HUES64 (cell line): ENCODE data around the gene STAU1.

Experiments
- H3K27ac ChIP-seq: 2 replicates; pipeline ENCODE4 v1.7.0; 2013; ENCODE audit warnings: low read depth, low read length, inconsistent platforms
- H3K27me3 ChIP-seq: 2 replicates; pipeline ENCODE4 v1.6.1; 2013; ENCODE audit warnings: mild to moderate bottlenecking, low read length; ENCODE audit not compliant: insufficient read depth
- H3K36me3 ChIP-seq: 2 replicates; pipeline ENCODE4 v1.6.1; 2013; ENCODE audit warnings: mild to moderate bottlenecking, low read length; ENCODE audit not compliant: insufficient read depth
- H3K4me1 ChIP-seq: 2 replicates; pipeline ENCODE4 v1.6.1; 2013; ENCODE audit warnings: mild to moderate bottlenecking, low read length, moderate library complexity; ENCODE audit not compliant: insufficient read depth
- H3K4me3 ChIP-seq: 2 replicates; pipeline ENCODE4 v1.5.1; 2013; ENCODE audit warnings: mild to moderate bottlenecking, low read length, moderate library complexity
- H3K9ac ChIP-seq: 2 replicates; pipeline ENCODE4 v1.6.1; 2013; ENCODE audit warnings: mild to moderate bottlenecking, low read depth, low read length
- H3K9me3 ChIP-seq: 2 replicates; pipeline ENCODE4 v1.6.1; 2013; ENCODE audit warnings: low read depth, low read length; ENCODE audit not compliant: insufficient read depth
- WGBS: fragments of 150-250, 120-280 bp; methylation state at CpG from one replicate; pipeline ENCODE4 v1.1.7; 2013; ENCODE audit warnings: missing lambda C conversion rate; 5-methylcytosine and 5-hydroxymethylcytosine counted together

Gene STAU1

DNA sequence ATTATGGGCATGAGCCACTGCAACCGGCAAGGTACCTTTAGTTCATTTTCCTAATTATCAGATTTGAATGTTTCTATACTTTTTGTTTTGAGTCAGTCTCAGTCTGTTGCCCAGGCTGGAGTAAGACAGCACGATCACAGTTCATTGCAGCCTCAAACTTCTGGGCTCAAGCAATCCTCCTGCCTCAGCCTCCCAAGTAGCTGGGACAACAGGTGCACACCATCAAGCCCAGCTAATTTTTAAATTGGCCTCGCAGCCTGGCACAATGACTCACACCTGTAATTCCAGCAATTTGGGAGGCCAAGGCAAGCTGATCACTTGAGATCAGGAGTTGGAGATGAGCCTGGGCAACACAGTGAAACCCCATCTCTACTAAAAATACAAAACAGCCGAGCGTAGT, 24.4 kb downstream of the STAU1 start:
- H3K4me1 ChIP-seq, result peaks cover 4% of the 10 kb centered on the region; the same call in 1 of the 2 replicates
- no peak overlapping the region for H3K4me3 ChIP-seq
- H3K27me3 ChIP-seq, result no peaks in the 10 kb centered on the region
- 95% methylated on average over 5 of the region's 5 CpGs for WGBS
- H3K9me3 ChIP-seq, result no peaks in the 10 kb centered on the region
- peaks cover 37% of the 10 kb centered on the region for H3K36me3 ChIP-seq
- H3K27ac ChIP-seq, result no peak overlapping the region
- H3K9ac ChIP-seq, result no peak overlapping the region

DNA sequence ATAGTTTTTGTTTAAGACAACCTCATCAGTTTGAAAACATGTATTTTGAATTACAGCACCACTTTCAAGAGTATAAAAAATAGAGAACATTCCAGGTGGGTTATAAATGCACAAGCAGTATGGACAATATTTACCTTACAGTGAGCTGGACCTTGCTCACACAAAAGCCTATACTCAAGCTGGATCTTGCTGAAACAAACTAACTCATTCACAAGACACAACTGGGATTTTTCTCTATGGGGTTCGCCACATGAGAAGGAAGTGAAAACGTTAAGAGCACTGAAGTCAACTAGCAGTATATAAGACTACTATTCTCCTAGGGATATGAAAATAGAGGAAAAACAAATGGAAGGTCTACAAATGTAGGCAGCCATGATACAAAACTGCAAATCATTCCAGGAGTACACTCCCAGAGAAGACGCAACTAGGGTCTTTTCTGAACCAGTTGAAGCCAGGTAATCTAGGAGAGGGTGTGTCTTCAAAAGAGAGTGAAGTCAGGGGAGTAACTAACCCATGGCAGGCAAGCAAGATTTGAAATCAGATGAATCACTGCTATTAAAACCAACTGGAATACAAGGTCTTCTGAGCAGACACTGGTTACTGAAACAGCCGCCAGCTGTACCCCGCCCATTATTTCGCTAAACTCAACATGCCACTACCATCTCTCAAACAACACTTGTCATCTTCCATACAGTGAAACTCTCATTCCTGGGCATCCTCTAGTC, 26.5 kb downstream of the STAU1 start:
- Histone ChIP-seq H3K27ac (no peak overlapping the region), H3K4me3 (no peak overlapping the region), H3K27me3 (no peaks in the 10 kb centered on the region), H3K36me3 (peaks cover 37% of the 10 kb centered on the region), H3K4me1 (no peaks in the 10 kb centered on the region), H3K9ac (no peak overlapping the region), H3K9me3 (no peaks in the 10 kb centered on the region)
- 95% methylated on average over 4 of the region's 6 CpGs for WGBS

DNA sequence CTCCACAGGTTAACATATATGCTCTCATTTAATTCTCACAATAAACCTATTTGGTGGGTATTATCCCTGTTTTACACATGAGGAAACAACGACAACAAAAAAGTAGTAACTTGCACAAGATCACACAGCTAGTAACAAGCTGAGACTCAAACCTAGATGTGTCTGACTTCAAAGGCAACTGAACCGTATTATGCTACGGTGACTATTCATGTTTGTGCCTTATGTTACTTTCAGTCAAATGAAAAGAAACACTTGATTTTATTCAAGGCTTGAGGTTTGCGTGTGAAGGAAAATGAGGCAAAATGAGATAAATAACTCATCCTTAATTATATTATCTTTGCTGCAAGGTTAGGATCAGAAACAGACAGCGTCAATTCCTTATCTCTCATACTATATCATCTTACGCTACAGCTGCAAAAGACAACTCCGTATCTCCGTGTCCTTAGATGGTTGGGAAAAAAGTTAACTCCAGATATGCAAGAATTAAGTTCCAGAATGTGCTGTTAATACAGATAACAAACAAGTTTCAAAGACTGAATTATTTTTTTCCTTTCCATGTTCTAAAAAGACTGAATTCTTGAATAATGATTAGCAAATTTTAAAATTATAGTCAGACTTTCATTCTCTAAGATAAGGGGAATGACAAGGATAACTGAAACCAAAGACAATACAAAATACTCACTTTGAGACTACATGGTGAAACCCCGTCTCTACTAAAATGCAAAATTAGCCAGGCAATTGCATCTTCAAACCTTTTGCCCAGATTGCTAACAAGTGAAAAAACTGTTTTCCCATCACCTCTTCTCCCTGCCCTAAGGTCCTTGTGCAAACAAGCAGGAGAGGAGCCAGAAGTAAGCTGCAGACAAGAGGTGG, 27.8 kb downstream of the STAU1 start:
- H3K36me3 ChIP-seq, result peaks cover 32% of the 10 kb centered on the region
- WGBS, result 98% methylated on average over 6 of the region's 9 CpGs

DNA sequence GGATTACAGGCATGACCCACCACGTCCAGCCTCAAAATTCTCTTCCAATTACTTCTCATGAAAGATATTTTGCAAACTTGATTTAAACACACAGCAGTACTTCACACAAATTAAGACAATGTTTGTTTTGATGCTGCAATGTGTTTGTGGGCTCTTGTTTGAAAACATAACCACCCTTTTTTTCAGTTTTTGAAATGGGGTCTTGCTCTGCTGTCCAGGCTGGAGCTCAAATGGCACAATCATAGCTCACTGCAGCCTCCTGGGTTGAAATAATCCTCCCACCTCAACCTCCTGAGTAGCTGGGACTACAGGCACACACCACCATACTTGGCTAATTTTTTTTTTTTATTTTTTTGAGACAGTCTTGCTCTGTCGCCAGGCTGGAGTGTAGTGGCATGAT, 31.0 kb downstream of the STAU1 start:
- H3K9ac ChIP-seq, result no peak overlapping the region
- H3K27ac ChIP-seq, result no peak overlapping the region
- WGBS, result 93% methylated on average over 2 of the region's 2 CpGs
- H3K4me3 ChIP-seq, result no peak overlapping the region
- H3K9me3 ChIP-seq, result no peaks in the 10 kb centered on the region
- H3K4me1 ChIP-seq, result no peaks in the 10 kb centered on the region
- no peaks in the 10 kb centered on the region for H3K27me3 ChIP-seq
- H3K36me3 ChIP-seq, result peaks cover 26% of the 10 kb centered on the region

More for the DNA sequence above, 27.8 kb downstream of the STAU1 start:
- Histone ChIP-seq H3K9ac (no peak overlapping the region), H3K27ac (no peak overlapping the region), H3K4me3 (no peak overlapping the region), H3K27me3 (no peaks in the 10 kb centered on the region), H3K9me3 (no peaks in the 10 kb centered on the region), H3K4me1 (no peaks in the 10 kb centered on the region)

DNA sequence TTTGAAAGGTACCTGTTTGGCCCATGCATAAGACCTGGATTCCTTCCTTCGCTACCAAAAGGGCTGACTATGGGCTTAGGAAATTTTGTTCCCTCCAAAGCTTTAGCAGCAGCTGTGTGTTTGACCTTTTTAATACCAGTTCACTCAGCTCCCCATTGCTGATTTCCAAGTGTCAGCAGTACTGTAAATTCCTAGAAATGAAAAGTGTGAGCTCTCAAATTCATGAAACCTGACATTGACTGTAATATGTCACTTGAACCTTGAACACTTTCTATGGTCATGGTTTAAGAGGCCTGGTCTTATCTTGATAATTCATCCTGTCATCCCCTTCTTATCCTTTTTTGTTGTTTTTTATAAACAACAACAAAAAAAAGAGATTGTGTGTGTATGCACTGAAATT, 31.7 kb downstream of the STAU1 start:
- no peak overlapping the region for H3K9ac ChIP-seq
- peaks cover 28% of the 10 kb centered on the region for H3K36me3 ChIP-seq
- WGBS, result 91% methylated on average over 1 of the region's 1 CpG
- H3K27ac ChIP-seq, result no peak overlapping the region
- H3K27me3 ChIP-seq, result no peaks in the 10 kb centered on the region
- H3K4me3 ChIP-seq, result no peak overlapping the region
- H3K4me1 ChIP-seq, result no peaks in the 10 kb centered on the region
- H3K9me3 ChIP-seq, result no peaks in the 10 kb centered on the region

DNA sequence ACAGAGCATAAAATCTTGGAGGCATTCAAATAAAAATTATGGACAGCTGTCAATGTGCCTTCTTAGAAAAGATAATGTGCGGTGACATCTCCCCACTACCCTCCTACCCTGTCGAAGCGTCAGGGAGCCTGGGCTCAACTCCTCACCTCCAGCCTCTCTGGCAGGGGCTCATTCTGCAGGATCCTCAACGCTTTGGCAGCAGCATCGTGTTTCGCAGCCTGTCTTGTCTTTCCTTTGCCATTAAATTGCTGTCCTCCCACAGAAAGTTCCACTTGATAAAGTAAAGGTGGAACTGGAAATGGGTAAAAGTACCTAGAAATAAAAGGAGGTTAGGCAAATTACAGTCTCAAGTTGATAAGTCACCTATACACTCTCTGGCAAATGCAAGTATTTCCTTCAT, 36.7 kb downstream of the STAU1 start:
- Histone ChIP-seq H3K27me3 (no peaks in the 10 kb centered on the region), H3K9me3 (no peaks in the 10 kb centered on the region), H3K4me3 (no peak overlapping the region), H3K4me1 (no peaks in the 10 kb centered on the region), H3K36me3 (peaks cover 57% of the 10 kb centered on the region), H3K9ac (no peak overlapping the region), H3K27ac (no peak overlapping the region)
- WGBS, result 92% methylated on average over 6 of the region's 6 CpGs

DNA sequence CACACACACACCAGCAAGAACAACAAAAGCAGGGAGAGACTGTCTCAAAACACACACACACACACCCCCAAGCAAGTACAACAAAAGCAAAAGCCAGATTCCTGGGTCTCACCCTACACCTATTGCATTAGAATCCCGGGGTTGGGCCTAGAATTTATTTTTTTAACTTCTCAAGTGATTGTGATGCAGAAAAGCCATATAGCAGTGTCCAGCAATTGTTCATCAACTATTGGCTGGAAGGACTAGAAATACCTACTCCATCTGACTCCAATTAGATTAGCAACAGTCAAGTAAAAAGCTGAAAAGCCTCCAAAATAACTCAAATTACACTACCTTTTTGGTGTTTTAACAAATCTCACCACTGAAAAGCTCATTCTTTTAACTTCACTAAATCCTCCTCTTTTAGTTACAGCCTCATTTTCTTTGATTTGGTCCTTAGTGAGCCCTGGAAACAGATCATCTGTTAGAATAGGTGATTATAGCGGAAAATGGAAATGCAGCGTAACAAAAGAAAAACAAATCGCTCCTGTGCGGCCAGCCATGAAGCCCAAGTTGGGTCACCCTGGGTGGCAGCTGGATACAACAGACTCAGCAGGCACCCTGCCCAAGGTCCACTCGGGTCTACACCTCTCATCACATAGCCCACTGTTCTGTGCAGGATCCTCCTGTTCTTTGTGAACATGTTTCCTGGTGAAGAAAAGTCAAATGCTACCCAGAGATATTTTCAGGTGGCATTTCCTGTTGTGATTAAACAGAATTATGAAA, 38.7 kb downstream of the STAU1 start:
- H3K9ac ChIP-seq, result no peak overlapping the region
- no peak overlapping the region for H3K27ac ChIP-seq
- H3K4me1 ChIP-seq, result no peaks in the 10 kb centered on the region
- no peaks in the 10 kb centered on the region for H3K27me3 ChIP-seq
- H3K9me3 ChIP-seq, result no peaks in the 10 kb centered on the region
- 92% methylated on average over 6 of the region's 6 CpGs for WGBS
- H3K4me3 ChIP-seq, result no peak overlapping the region
- H3K36me3 ChIP-seq, result peaks cover 63% of the 10 kb centered on the region

DNA sequence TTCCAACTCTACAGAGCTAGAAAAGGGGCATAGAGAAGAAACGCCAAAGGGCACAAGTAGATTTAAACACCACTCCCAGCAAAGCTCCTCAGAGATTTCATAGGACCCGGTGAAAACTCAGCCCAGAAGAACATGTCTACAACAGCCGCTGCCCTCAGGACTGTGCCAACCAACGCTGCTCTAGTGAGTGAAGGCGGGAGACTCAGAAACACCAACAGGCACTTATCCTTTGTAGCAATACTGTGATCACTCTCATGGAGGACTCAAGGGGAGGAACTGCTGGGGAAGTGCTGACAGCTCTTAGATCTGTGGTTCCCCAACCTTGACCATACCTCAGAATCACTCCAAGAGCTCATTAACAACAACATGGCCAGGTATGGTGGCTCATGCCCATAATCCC, 39.5 kb downstream of the STAU1 start:
- H3K27ac ChIP-seq, result no peak overlapping the region
- peaks cover 72% of the 10 kb centered on the region for H3K36me3 ChIP-seq
- H3K9ac ChIP-seq, result no peak overlapping the region
- WGBS, result 96% methylated on average over 5 of the region's 5 CpGs
- H3K27me3 ChIP-seq, result no peaks in the 10 kb centered on the region
- no peak overlapping the region for H3K4me3 ChIP-seq
- no peaks in the 10 kb centered on the region for H3K4me1 ChIP-seq
- no peaks in the 10 kb centered on the region for H3K9me3 ChIP-seq

DNA sequence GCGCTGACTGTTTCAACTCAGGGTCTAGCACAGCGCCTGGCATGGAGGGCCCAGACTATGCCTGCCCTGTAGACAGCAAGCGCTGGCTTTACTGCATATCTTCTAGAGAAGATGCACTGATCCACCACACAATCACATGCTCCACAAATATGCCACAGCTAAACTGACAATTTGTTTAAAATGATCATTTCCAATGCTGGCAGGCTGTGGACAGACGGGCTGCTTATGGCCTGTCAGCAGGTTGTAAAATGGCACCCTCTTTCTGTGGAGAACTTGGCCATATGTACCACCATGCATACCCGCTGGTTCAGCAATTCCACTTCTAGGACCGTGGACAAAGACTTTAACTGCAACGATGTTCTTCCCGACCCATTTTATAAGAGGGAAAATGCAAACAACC, 40.8 kb downstream of the STAU1 start:
- H3K9me3 ChIP-seq, result no peaks in the 10 kb centered on the region
- H3K27ac ChIP-seq, result no peak overlapping the region
- no peak overlapping the region for H3K9ac ChIP-seq
- WGBS, result 95% methylated on average over 8 of the region's 8 CpGs
- no peaks in the 10 kb centered on the region for H3K27me3 ChIP-seq
- H3K36me3 ChIP-seq, result peaks cover 81% of the 10 kb centered on the region
- H3K4me3 ChIP-seq, result no peak overlapping the region
- no peaks in the 10 kb centered on the region for H3K4me1 ChIP-seq

DNA sequence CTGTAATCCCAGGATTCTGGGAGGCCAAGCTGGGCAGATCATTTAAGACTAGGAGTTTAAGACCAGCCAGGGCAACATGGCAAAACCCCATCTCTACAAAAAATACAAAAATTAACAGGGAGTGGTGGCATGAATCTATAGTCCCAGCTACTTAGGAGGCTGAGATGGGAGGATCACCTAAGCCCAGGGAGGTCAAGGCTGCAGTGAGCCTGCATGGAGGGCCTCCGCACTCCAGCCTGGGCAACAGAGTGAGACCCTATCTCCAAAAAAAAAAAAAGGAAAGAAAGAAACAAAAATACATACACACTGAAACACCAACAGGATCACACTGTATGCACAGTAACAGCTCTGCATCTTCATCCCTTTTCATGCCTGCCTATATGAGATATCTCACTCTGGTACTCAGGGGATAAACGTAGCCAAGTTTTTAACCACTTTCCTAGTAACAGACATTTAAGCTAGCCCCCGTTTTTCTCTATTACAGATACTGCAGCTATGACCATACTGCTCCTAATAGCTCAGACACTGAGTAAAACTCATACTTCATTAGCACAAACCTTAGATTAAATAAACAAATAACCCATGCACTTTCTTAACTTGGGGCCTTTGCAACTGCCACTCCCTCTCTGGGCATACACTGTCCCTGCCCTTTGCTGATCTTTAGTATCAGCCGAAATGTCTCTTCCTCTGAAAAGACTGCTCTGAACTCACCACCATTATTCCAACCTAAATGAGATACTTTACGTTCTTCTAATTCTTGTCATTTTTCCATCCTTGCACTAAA, 41.5 kb downstream of the STAU1 start:
- 91% methylated on average over 5 of the region's 5 CpGs for WGBS
- H3K36me3 ChIP-seq, result peaks cover 77% of the 10 kb centered on the region

More for the DNA sequence above, 41.5 kb downstream of the STAU1 start:
- Histone ChIP-seq H3K9me3 (no peaks in the 10 kb centered on the region), H3K27ac (no peak overlapping the region), H3K27me3 (no peaks in the 10 kb centered on the region), H3K4me3 (no peak overlapping the region), H3K9ac (no peak overlapping the region), H3K4me1 (no peaks in the 10 kb centered on the region)
